Liver (tissue), 9 donors: ENCODE measurements around the gene TXNDC12. TPM values are rescaled to one million over a fixed set of nuclear protein-coding genes. Genes with fewer than 3 reads are reported as not detected.

Experiments
- DNase-seq: peaks from one replicate; pipeline ENCODE4 v3.0.0-alpha.2; 2017; ENCODE audit warnings: low spot score
- H3K27ac ChIP-seq, 2 donors: one replicate each; pipeline ENCODE4 v1.7.0; 2013; ENCODE audit warnings: inconsistent platforms in 2 of 2, low read length in 2 of 2, control low read depth in 1 of 2, low read depth in 1 of 2, mild to moderate bottlenecking in 1 of 2
- H3K27me3 ChIP-seq, 4 donors: one replicate each; pipeline versions ENCODE4 v1.6.1 to v1.7.0; 2013; ENCODE audit warnings: low read length in 3 of 4, inconsistent platforms in 1 of 4, mild to moderate bottlenecking in 1 of 4, moderate library complexity in 1 of 4; ENCODE audit not compliant: control insufficient read depth in 4 of 4, insufficient read depth in 4 of 4
- H3K36me3 ChIP-seq, 4 donors: one replicate each; pipeline versions ENCODE4 v1.6.1 to v1.7.0; 2013; ENCODE audit warnings: low read length in 3 of 4, mild to moderate bottlenecking in 3 of 4, low read depth in 1 of 4, moderate library complexity in 1 of 4; ENCODE audit not compliant: control insufficient read depth in 4 of 4, insufficient read depth in 3 of 4
- H3K4me1 ChIP-seq, 4 donors: one replicate each; pipeline versions ENCODE4 v1.6.1 to v1.7.0; 2013; ENCODE audit warnings: low read length in 3 of 4, mild to moderate bottlenecking in 3 of 4, moderate library complexity in 1 of 4; ENCODE audit not compliant: control insufficient read depth in 4 of 4, insufficient read depth in 4 of 4
- H3K4me3 ChIP-seq, 3 donors: one replicate each; pipeline versions ENCODE4 v1.6.1 to v1.7.0; 2013; ENCODE audit warnings: low read length in 3 of 3, control low read depth in 1 of 3, low read depth in 1 of 3, mild to moderate bottlenecking in 1 of 3
- H3K9ac ChIP-seq, 2 donors: one replicate each; pipeline ENCODE4 v1.7.0; 2013; ENCODE audit warnings: low read length in 2 of 2, mild to moderate bottlenecking in 2 of 2, moderate library complexity in 2 of 2, control low read depth in 1 of 2, low read depth in 1 of 2
- H3K9me3 ChIP-seq, 4 donors: one replicate each; pipeline versions ENCODE4 v1.6.1 to v1.7.0; 2013; ENCODE audit warnings: low read length in 3 of 4; ENCODE audit not compliant: control insufficient read depth in 4 of 4
- EGR1 ChIP-seq, 2 donors: IDR thresholded peaks; 2 replicates each; pipeline ENCODE4 v1.6.1; 2016 to 2018; ENCODE audit warnings: antibody characterized with exemption in 2 of 2, low read depth in 2 of 2
- FOXA1 ChIP-seq: IDR thresholded peaks from 2 replicates; pipeline ENCODE4 v1.6.1; 2016; ENCODE audit warnings: antibody characterized with exemption
- FOXA2 ChIP-seq: IDR thresholded peaks from 2 replicates; pipeline ENCODE4 v1.6.1; 2016; ENCODE audit warnings: antibody characterized with exemption
- GABPA ChIP-seq, 2 donors: IDR thresholded peaks in 1 of 2; conservative IDR thresholded peaks in 1 of 2; 2 replicates each; pipeline ENCODE4 v1.6.1; 2016; ENCODE audit warnings: antibody characterized with exemption in 2 of 2, mild to moderate bottlenecking in 1 of 2, moderate library complexity in 1 of 2
- HNF4A ChIP-seq, 2 donors: conservative IDR thresholded peaks; 2 replicates each; pipeline ENCODE4 v1.6.1; 2016; ENCODE audit warnings: antibody characterized with exemption in 2 of 2, mild to moderate bottlenecking in 2 of 2
- HNF4G ChIP-seq: IDR thresholded peaks from 2 replicates; pipeline ENCODE4 v1.6.1; 2016; ENCODE audit warnings: antibody characterized with exemption
- JUND ChIP-seq, 2 donors: IDR thresholded peaks; 2 replicates each; pipeline ENCODE4 v1.6.1; 2016; ENCODE audit warnings: antibody characterized with exemption in 2 of 2
- NR2F2 ChIP-seq: IDR thresholded peaks from 2 replicates; pipeline ENCODE4 v1.6.1; 2016; ENCODE audit warnings: antibody characterized with exemption
- RAD21 ChIP-seq, 2 donors: IDR thresholded peaks; 2 replicates each; pipeline ENCODE4 v1.6.1; 2016; ENCODE audit warnings: antibody characterized with exemption in 2 of 2, mild to moderate bottlenecking in 2 of 2
- RXRA ChIP-seq, 2 donors: IDR thresholded peaks; 2 replicates each; pipeline ENCODE4 v1.6.1; 2017 to 2018; ENCODE audit warnings: antibody characterized with exemption in 2 of 2, mild to moderate bottlenecking in 1 of 2
- SP1 ChIP-seq: IDR thresholded peaks from 2 replicates; pipeline ENCODE4 v1.6.1; 2018; ENCODE audit warnings: antibody characterized with exemption, mild to moderate bottlenecking
- TAF1 ChIP-seq: conservative IDR thresholded peaks from 2 replicates; pipeline ENCODE4 v1.6.1; 2016; ENCODE audit warnings: antibody characterized with exemption, mild to moderate bottlenecking
- YY1 ChIP-seq: IDR thresholded peaks from 2 replicates; pipeline ENCODE4 v1.6.1; 2016; ENCODE audit warnings: antibody characterized with exemption, mild to moderate bottlenecking
- WGBS: extraction: QIAGEN DNeasy Blood & Tissue Kit; methylation state at CpG from one replicate; pipeline ENCODE4 v1.1.7; 2013; 5-methylcytosine and 5-hydroxymethylcytosine counted together
- polyA plus RNA-seq, 2 donors: library from polyadenylated mRNA; stranded (reverse) in 1 of 2; unstranded in 1 of 2; fragments of 200-250 nt in 1 of 2; fragments of >200 nt in 1 of 2; fragmentation: Nextera tagmentation in 1 of 2; extraction: Ambion mirVana in 1 of 2; gene quantifications; one replicate each; pipeline versions ENCODE4 v1.2.1 to v1.2.3, GENCODE V29; 2013 to 2015
- total RNA-seq, 2 donors: library from RNA; depleted of rRNA; stranded (reverse); fragments of >200 nt; gene quantifications; one replicate each; pipeline ENCODE4 v1.2.3, GENCODE V29; 2014
- TF ChIP-seq, protein P1 (sequence below): IDR thresholded peaks from 2 replicates; pipeline ENCODE4 v1.6.1; 2016; ENCODE audit warnings: antibody characterized with exemption, mild to moderate bottlenecking
- TF ChIP-seq, protein P2 (sequence below): IDR thresholded peaks from 2 replicates; pipeline ENCODE4 v1.6.1; 2016; ENCODE audit warnings: antibody characterized with exemption
- TF ChIP-seq, protein P3 (sequence below): IDR thresholded peaks from 2 replicates; pipeline ENCODE4 v1.6.1; 2016; ENCODE audit warnings: antibody characterized with exemption
- TF ChIP-seq, protein P4 (sequence below): IDR thresholded peaks from 2 replicates; pipeline ENCODE4 v1.6.1; 2016; ENCODE audit warnings: antibody characterized with exemption
- TF ChIP-seq, protein P5 (sequence below): fragments of 150-350 bp; IDR thresholded peaks from 2 replicates; pipeline ENCODE4 v1.5.1; 2017; ENCODE audit warnings: improper control_type of control experiment, low read depth, low read length; ENCODE audit not compliant: missing input control
- donor health status: healthy.
- donor health status: healthy.
- donor health status: healthy.
- donor health status: healthy.
- donor health status: healthy.

TXNDC12 gene
- total and polyA plus RNA-seq, 4 donors = 17.5 to 35.8 (median 20.7) TPM

DNA sequence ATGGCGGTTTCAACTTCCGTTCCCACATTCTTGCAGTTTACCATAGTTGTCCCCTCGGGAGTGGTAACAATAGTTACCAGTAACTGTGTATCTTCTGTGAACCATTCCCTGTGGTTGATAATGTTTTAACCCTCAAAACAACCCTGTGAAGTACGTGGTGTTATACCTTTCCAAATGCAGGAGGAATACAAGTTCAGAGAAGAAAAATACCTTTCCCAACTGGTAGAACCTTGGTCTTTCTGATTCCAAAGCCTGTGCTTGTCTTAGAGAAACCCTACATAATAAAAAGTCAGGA is 1.9 kb upstream of the TXNDC12 start (continued):
- TF ChIP-seq, protein P1, sequence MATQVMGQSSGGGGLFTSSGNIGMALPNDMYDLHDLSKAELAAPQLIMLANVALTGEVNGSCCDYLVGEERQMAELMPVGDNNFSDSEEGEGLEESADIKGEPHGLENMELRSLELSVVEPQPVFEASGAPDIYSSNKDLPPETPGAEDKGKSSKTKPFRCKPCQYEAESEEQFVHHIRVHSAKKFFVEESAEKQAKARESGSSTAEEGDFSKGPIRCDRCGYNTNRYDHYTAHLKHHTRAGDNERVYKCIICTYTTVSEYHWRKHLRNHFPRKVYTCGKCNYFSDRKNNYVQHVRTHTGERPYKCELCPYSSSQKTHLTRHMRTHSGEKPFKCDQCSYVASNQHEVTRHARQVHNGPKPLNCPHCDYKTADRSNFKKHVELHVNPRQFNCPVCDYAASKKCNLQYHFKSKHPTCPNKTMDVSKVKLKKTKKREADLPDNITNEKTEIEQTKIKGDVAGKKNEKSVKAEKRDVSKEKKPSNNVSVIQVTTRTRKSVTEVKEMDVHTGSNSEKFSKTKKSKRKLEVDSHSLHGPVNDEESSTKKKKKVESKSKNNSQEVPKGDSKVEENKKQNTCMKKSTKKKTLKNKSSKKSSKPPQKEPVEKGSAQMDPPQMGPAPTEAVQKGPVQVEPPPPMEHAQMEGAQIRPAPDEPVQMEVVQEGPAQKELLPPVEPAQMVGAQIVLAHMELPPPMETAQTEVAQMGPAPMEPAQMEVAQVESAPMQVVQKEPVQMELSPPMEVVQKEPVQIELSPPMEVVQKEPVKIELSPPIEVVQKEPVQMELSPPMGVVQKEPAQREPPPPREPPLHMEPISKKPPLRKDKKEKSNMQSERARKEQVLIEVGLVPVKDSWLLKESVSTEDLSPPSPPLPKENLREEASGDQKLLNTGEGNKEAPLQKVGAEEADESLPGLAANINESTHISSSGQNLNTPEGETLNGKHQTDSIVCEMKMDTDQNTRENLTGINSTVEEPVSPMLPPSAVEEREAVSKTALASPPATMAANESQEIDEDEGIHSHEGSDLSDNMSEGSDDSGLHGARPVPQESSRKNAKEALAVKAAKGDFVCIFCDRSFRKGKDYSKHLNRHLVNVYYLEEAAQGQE = no peak
- TF ChIP-seq HNF4G = no peak
- TF ChIP-seq NR2F2 = no peak
- TF ChIP-seq, protein P2, sequence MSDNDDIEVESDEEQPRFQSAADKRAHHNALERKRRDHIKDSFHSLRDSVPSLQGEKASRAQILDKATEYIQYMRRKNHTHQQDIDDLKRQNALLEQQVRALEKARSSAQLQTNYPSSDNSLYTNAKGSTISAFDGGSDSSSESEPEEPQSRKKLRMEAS = no peak
- no peak for TF ChIP-seq YY1

DNA sequence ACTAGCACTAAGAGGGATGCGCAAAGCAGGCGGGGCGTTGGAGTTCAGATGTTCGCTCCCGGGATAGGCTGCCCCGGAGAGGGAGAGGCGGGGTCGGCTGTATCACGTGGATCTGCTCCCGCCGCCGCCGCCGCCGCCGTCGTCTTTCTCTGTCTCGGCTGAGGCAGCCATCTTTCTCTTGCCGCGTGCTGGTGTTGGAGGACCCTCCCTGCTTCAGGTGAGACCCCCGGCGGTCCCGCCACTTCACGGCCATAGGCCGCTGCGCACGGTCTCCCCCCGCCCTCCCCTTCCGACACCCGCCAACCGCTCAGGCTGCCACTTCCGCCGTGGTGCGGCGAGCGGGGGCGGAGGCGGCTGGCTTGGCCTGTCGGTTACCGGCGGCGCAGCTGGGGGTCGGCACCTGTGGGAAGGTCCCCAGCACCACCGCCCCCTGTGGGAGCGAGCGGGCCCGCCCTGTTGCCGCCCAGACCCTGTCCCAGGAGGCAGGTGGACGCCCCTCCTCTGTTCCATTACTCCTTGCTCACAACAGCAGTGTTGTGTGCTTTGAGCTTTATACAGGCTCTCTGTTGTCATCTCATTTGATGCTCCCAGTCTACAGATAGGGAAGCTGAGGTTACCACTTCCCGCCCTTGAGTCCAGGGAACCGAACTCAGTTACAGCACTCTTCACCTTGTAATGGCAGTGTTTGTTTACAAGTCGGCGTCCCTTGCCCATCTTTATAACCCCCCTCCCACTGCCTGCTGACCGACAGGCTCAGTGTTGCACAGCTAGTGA is 1.4 kb upstream of the TXNDC12 start, which contains the start of gene BTF3L4:
Gene BTF3L4, plus strand, starts transcription at position 133 of the 774 bp plus-strand sequence. CDS start 3,553 bp downstream, outside the sequence.
- Histone ChIP-seq H3K9ac (peak within 1 kb of the TSS; percentile 86 to 87), H3K4me3 (peak within 1 kb of the TSS; percentile 86 to 94 (median 89)), H3K27me3 (no peaks in the 10 kb centered on the region), H3K4me1 (peaks cover 2 to 33% (median 27%) of the 10 kb centered on the region in 4 donors), H3K27ac (peak within 1 kb of the TSS; percentile 96 to 98), H3K9me3 (no peaks in the 10 kb centered on the region), H3K36me3 (peaks cover 3 to 13% (median 7%) of the 10 kb centered on the region in 4 donors)
- under 1% methylated on average over 54 of the region's 54 CpGs for WGBS
- DNase-seq = peak; percentile 89
- TF ChIP-seq, protein P3, sequence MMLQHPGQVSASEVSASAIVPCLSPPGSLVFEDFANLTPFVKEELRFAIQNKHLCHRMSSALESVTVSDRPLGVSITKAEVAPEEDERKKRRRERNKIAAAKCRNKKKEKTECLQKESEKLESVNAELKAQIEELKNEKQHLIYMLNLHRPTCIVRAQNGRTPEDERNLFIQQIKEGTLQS = no peak
- TF ChIP-seq, protein P1 = peak; percentile 23
- TF ChIP-seq TAF1 (peak; percentile 81), JUND (IDR thresholded peaks at IDR 0.05) (peak in 1 of 2 donors; percentile 19), GABPA (IDR thresholded peaks at IDR 0.05 in 1 of 2, conservative IDR thresholded peaks at IDR 0.05 in 1 of 2) (peak in 1 of 2 donors; percentile 61), RAD21 (IDR thresholded peaks at IDR 0.05) (no peak), SP1 (peak; percentile 24), YY1 (peak; percentile 96), HNF4G (no peak), EGR1 (IDR thresholded peaks at IDR 0.05; ENCODE audit: low read depth in 2 of 2) (peak; percentile 74 to 92), NR2F2 (no peak), RXRA (IDR thresholded peaks at IDR 0.05) (no peak), HNF4A (conservative IDR thresholded peaks at IDR 0.05) (peak in 1 of 2 donors; percentile 30), FOXA2 (no peak), FOXA1 (no peak)
- TF ChIP-seq, protein P2 = no peak
- TF ChIP-seq, protein P4, sequence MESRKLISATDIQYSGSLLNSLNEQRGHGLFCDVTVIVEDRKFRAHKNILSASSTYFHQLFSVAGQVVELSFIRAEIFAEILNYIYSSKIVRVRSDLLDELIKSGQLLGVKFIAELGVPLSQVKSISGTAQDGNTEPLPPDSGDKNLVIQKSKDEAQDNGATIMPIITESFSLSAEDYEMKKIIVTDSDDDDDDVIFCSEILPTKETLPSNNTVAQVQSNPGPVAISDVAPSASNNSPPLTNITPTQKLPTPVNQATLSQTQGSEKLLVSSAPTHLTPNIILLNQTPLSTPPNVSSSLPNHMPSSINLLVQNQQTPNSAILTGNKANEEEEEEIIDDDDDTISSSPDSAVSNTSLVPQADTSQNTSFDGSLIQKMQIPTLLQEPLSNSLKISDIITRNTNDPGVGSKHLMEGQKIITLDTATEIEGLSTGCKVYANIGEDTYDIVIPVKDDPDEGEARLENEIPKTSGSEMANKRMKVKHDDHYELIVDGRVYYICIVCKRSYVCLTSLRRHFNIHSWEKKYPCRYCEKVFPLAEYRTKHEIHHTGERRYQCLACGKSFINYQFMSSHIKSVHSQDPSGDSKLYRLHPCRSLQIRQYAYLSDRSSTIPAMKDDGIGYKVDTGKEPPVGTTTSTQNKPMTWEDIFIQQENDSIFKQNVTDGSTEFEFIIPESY = no peak
- TF ChIP-seq, protein P5, sequence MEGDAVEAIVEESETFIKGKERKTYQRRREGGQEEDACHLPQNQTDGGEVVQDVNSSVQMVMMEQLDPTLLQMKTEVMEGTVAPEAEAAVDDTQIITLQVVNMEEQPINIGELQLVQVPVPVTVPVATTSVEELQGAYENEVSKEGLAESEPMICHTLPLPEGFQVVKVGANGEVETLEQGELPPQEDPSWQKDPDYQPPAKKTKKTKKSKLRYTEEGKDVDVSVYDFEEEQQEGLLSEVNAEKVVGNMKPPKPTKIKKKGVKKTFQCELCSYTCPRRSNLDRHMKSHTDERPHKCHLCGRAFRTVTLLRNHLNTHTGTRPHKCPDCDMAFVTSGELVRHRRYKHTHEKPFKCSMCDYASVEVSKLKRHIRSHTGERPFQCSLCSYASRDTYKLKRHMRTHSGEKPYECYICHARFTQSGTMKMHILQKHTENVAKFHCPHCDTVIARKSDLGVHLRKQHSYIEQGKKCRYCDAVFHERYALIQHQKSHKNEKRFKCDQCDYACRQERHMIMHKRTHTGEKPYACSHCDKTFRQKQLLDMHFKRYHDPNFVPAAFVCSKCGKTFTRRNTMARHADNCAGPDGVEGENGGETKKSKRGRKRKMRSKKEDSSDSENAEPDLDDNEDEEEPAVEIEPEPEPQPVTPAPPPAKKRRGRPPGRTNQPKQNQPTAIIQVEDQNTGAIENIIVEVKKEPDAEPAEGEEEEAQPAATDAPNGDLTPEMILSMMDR = no peak
